ENCODE measurements around the gene PYDC1. TPM values are rescaled to one million over a fixed set of nuclear protein-coding genes. Genes with fewer than 3 reads are reported as not detected.

Gene PYDC1
- total and polyA plus RNA-seq, 10 of the 15 experiments (the other 5 are each of a cell fraction or from before 2014, with no cell fraction given): not detected

- Histone ChIP-seq H3K4me3 (no peak overlapping the region), H3K9me3 (replicated peaks; ENCODE audit: control insufficient read depth, insufficient read depth, low read length) (no peaks in the 10 kb centered on the region), H3K4me1 (ENCODE audit: control insufficient read depth, insufficient read depth, low read length) (0 out of 2 replicates have a peak, but pooled peaks cover 5% of the 10 kb centered on the region), H3K27ac (ENCODE audit: control insufficient read depth, insufficient read depth) (no peak overlapping the region), H3K79me2 (ENCODE audit: control insufficient read depth, insufficient read depth, low read length) (no peaks in the 10 kb centered on the region), H3K4me2 (ENCODE audit: control insufficient read depth, insufficient read depth) (no peak overlapping the region), H3K36me3 (ENCODE audit: control insufficient read depth in 2 of 2, insufficient read depth in 2 of 2, low read length in 1 of 2) (no peaks in the 10 kb centered on the region), H3K27me3 (replicated peaks in 1 of 2; ENCODE audit: control insufficient read depth in 2 of 2, insufficient read depth in 2 of 2, low read length in 1 of 2) (peaks cover 4 to 5% of the 10 kb centered on the region in 2 experiments; a peak in 2 of 4 replicates), H2AFZ (ENCODE audit: control insufficient read depth, low read depth, low read length) (no peak overlapping the region), H3K9ac (ENCODE audit: control insufficient read depth, insufficient read depth, low read length) (no peak overlapping the region), H4K20me1 (ENCODE audit: control insufficient read depth, insufficient read depth) (no peaks in the 10 kb centered on the region)
- ChIA-PET POLR2A (interaction anchor here (0.6 kb wide), 1 partner anchor 44 kb away, joined by 5 read pairs; no protein-coding TSS in a partner anchor), CTCF (no interaction called here), RAD21 (ENCODE audit: unreplicated experiment) (no interaction called here), SMC1A (ENCODE audit: uncharacterized antibody, unreplicated experiment) (no interaction called here)
- ATAC-seq: no peak
- no peak for FAIRE-seq
- BruUV-seq (replicated peaks): no TSS peak
- in situ Hi-C loops (cut with MboI): no loop called here
- WGBS (ENCODE audit: insufficient coverage, insufficient replicate concordance, low lambda C conversion rate, missing lambda C conversion rate): 42% methylated on average over 12 of the region's 12 CpGs
- TF ChIP-seq SIN3A (IDR thresholded peaks at IDR 0.05; ENCODE audit: low read depth, low read length) (no peak), BCL11A (IDR thresholded peaks at IDR 0.05; ENCODE audit: low read depth, low read length) (no peak), HDAC6 (IDR thresholded peaks at IDR 0.05; ENCODE audit: unreplicated experiment) (no peak), KDM1A (IDR thresholded peaks at IDR 0.05; ENCODE audit: borderline replicate concordance) (no peak), POLR2AphosphoS2 (IDR thresholded peaks at IDR 0.05; ENCODE audit: low read depth, low read length) (no peak), MYB (IDR thresholded peaks at IDR 0.05; ENCODE audit: borderline replicate concordance, low read depth, low read length) (no peak), USF1 (IDR thresholded peaks at IDR 0.05; ENCODE audit: borderline replicate concordance, extremely low read length, insufficient read depth, low read depth, low read length) (no peak), MTA2 (IDR thresholded peaks at IDR 0.05; ENCODE audit: low read depth) (no peak), ATF7 (IDR thresholded peaks at IDR 0.05; ENCODE audit: low read depth) (no peak)
- intact Hi-C loops (cut with micrococcal nuclease; ENCODE audit: unreplicated experiment): no loop called here
- DNase-seq (ENCODE audit: low read depth, low spot score): no peak
Measured at GRCh38 chr16:31221357-31222160, 4.6 kb upstream of the PYDC1 start.

All from GM12878 (cell line).